HCT116 (cell line): ENCODE results near the gene RERG.

ENCODE experiments used
- CTCF ChIP-seq, 3 experiments: fragments of 200-600 bp in 1 of 3; sonication (generic) in 1 of 3; IDR thresholded peaks in 2 of 3; conservative IDR thresholded peaks in 1 of 3; 2 replicates each; pipeline ENCODE4 v1.5.1; 2012 to 2017; ENCODE audit warnings: low read depth in 2 of 3, low read length in 2 of 3, antibody characterized with exemption in 1 of 3, borderline replicate concordance in 1 of 3, control low read depth in 1 of 3, mild to moderate bottlenecking in 1 of 3, mixed read lengths in 1 of 3, mixed run types in 1 of 3, moderate library complexity in 1 of 3; ENCODE audit not compliant: insufficient read depth in 1 of 3
- RAD21 ChIP-seq: IDR thresholded peaks from 2 replicates; pipeline ENCODE4 v1.6.1; 2012; ENCODE audit warnings: low read depth, mild to moderate bottlenecking

GRCh38 chr12:15122344-15122743 is 98.9 kb downstream of the RERG start:
- TF ChIP-seq CTCF (IDR thresholded peaks at IDR 0.05 in 2 of 3, conservative IDR thresholded peaks at IDR 0.05 in 1 of 3; ENCODE audit: borderline replicate concordance in 1 of 3, insufficient read depth in 1 of 3, low read depth in 2 of 3, low read length in 2 of 3) (no peak), RAD21 (no peak)
